Hippocampal formation (tissue), 2 donors: ENCODE results near the gene ARHGEF11.

Experiments
- DNase-seq, 2 donors: peaks; one replicate each; lab custom pipeline; 2025; lab: John Stamatoyannopoulos, UW

The ARHGEF11 gene

DNA sequence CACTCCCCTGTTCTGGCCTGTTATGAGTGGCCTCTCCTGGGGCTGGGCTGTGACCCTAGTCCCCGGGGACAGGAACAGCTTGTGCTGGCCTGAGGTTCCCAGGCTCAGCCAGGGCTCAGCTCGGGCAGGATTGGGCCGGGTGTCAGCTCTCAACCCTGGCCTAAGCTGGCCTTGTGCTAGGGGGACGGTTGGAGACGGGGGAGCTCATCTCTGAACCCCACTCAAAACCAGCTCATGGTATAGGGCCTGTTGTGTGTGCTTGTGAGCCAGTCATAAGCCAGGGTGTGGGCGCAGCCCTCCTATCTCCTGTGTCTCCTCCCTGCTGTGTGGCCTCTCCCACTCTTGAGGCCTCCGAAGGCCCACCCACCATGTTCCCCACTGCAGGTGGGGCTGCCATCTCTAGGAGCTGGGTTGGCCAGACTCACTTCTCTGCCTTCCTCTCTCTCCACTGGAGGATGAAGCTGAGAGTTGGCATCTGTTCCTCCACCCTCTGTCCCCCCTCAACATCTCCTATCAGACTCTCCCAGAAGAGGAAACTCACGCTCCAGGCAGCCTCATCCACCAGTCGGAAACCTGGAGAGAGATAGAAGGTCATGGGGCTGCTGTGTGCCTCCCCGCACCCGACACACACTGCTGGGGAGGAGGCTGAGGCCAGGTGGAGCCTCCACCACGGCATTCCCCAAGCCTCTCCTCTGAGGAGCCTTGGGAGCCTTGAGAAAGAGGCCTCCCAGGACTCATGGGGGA, 150.7 kb downstream of the ARHGEF11 start:
- DNase-seq, result no peak

DNA sequence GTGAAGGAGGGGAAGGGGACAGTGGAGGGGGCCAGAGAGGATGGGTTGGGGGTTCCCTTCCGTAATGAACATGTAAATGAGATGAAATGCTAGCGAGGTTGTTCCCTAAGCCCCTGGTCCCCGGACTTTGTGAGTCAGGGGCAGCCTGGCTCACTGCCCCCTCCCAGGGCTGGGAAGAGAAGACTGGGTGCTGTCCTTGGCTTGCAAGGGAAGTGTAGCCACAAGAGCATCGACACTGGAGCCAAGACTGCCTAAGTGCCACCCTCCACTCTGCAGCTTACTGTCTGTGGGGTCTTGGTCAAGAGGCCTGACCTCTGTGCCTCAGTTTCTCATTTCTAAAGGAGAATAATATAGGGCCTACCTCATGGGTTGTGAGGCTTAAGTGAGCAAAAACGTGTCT, 151.5 kb downstream of the ARHGEF11 start:
- DNase-seq, result no peak

DNA sequence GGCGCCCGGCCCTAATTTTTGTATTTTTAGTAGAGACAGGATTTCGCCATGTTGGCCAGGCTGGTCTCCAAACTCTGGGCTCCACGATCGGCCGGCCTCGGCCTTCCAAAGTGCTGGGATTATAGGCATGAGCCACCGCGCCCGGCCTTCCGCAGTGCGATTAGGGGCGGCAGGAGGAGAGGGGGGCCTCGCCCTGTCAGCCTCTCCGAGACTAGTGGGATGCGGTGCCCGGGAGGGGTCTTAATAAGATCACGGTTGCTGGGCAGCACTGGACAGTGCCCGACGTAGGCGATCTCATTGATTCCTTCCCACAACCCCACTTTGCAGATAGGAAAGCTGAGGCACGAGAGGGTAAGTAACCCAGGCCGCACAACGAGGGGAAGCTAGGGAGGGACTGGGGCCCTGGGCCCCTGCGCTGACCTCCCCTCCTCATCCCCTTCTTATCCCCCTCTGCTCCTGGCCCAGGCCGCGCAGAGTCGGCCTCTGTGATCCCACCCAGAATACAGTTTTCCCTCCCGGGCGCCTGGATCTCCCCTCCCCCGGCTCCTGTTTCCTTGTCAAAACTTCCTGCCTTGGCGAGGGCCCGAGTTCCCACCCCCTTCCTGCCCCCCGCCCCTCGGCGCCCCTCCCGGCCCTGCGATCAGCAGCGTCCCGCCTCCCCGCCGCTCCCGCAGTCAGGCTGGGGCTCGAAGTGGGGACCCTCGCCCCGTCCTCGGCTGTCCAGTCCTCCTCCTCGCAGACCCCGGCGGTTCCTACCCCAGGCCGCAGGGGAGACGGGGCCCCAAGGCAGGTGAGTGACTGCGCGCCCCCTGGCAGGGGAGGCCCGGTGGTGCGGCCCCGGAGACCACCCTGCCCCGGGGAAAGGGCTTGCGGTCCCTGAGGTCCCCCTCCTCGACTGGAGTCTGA, 152.2 kb downstream of the ARHGEF11 start, which contains the start of gene PEAR1:
PEAR1 (plus strand) TSS at position 671 of the 906 bp plus-strand sequence. CDS start 10,209 bp downstream, outside the sequence.
- DNase-seq, result no peak

DNA sequence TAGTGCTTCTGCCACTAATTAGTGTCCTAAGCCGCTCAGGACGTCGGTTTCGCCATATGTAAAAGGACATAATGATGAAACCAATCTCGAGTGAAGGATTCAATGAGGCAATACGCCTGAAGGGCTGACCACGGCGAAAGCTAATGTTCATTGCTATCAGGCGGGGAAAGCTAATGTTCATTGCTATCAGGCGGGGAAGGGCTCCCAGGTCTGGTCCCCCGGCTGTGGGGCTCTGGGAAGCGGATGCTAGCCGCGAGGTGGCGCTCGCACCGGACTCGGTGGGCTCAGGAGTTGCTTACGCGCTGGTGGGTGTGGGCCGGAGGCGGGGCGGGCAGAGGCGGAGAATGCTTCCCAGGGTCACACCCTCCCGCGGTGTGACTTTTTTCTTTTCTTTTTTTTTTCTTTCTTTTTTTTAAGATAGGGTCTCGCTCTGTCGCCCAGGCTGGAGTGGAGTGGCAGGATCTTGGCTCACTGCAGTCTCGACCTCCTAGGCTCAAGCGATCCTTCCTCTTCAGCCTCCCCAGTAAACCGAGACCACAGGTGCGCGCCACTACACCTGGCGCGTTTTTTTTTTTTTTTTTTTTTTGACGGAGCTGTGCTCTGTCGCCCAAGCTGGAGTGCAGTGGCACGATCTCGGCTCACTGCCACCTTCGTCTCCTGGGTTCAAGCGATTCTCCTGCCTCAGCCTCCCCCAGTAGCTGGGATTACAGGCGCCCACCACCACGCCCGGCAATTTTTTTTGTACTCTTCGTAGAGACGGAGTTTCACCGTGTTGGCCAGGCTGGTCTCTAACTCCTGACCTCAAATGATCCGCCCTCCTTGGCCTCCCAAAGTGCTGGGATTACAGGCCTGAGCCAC, 153.1 kb downstream of the ARHGEF11 start:
- peak; percentile 45 to 48 for DNase-seq

DNA sequence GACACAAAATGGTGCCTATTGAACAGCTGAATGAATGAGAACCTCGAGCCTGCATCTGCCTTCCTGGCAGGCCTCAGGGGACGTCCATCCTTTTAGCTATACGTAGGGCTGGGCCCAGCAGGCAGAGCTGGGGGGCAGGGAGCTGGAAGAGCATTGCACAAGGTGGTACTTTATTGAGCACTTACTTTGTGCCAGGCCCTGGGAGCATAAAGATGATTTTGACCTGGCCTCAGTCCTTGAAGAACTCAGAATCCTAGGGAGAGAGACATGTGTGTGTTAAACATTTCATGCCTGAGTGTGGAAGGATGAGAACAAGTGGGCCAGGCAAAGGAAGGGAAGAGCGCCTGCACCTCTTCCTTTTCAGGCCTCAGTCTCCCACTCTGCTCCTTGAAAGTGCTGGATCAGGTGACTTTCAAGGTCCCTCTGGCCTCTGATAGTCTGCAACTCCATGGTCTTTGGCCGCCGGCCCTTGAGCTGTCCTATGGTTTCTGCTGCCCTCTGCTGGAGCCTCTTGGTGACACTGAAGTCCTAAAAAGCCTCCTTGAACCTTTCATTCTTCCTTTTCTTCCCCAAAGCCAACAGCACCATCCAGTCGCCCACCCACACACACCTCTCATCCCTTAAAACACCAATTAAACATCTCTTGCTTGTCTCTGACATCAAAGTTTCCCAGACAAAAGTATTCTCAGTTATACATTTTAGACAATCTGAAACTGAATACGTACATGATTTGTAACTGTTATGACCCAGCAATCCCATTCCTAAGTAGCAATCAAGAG, 155.6 kb downstream of the ARHGEF11 start:
- peak; percentile 67 to 73 for DNase-seq

DNA sequence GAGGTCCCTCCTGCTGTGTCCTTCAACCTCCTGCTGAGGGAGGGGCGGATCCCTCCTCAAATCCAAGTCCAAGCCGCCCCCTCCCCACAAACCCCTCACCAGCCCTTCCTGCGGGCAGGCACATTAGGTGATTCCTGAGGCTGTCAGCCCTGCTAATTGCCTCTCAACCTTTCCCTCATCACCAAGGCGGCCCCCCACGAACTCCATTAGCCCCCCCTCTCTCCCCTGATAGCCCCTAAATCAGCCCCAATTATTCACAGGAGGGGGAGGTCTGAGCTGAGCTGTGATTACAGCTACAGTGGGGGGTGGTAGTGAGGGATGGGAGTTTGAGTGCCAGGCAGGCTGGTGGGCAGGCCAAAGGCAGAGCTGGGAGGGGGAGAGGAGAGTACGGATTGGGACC, 157.8 kb downstream of the ARHGEF11 start:
- DNase-seq, result no peak

DNA sequence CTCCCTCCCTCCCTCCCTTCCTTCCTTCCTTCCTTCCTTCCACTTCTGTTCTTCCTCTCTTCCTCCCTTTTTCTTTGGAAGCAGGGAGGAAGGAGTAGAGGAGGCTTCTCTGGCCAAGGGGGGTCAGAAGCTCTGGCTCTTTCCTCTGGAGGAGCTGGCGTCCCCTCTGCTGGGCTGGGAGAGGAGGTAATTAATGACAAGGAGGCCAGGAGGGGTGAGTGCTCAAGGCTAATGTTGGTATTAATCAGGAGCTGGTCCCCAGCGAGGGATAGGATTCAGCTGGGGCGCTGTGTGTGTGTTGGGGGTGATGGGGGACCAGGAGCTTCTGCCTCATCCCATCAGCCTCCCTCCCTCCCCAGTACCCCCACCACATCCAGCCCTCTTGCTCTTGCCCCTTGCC, 158.2 kb downstream of the ARHGEF11 start:
- DNase-seq, result no peak

DNA sequence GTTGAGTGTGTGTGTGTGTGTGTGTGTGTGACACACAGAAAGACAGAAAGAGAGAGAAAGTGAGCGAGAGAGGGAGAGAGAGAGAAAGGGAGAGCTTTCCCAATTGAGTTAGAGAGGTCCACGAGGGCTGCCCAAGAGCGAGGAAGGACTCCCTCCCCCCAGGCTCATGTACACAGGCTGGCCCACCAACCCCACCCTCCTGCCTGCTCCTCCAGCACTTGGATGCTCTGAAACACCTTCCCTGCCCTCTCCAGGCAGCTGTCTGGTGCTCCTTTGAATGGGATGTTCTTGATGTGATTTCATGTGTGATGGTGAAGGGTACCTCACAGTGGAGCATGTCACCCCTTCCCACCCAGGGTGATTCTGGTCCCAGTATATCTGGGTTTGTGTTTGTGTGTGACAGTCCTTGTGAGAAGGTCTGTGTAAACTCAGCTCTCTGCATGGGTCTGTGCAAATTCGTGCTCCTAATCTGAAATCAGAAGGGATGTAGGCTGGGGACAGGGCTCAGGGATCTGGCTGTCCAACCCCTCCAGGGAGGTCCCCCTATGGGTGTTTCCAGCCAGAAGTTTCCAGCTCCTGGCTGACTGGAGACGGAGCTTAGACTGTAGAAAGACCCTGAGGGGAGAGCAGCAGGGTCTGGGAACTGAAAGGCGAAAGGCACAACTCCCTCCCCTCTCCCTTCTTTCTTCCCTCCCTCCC, 158.8 kb downstream of the ARHGEF11 start:
- no peak for DNase-seq

DNA sequence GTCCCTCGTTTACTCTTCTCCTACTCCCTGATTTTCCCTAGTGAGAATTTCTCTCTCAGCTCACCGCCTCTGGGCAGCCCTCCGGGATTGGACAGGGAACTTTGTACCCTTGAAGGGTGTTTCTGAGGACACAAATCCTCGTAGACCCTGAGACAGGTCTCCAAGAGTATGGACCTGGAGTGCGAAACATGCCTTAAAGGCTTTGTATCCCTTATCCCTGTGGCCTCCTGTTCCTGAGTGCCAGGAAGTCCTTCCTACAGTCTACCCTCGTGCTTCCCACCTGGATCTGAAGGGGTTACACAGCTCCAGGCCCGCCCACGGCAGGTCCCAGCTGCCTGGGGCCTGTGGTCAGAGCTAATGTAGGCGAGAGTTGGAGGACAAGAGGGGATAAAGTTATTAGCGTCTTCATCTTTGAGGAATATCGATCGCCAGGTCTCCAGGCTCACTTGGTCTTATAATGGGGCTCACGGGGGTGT, 159.6 kb downstream of the ARHGEF11 start:
- no peak for DNase-seq

DNA sequence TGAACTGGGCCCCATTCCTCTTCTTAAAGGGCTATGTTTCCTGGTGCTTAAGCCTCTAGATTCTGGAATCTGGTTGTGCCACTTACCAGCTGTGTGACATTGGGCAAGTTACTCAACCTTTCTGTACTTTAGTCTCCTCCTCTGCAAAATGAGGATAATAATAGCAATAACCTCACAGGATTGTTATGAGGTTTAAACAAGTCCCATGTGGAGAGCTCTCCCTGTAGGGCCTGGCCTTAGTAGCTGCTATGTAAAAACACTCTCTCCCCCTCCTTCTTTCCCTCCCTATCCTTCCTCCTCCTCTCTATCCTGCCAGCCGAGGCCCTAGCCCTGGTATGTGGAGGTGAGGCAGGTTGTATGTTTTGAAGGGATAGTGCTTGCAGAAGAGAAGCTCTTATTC, 160.2 kb downstream of the ARHGEF11 start:
- no peak for DNase-seq
